Neural cell (in vitro differentiated cells): ENCODE results near the gene SFR1. TPM values are rescaled to one million over a fixed set of nuclear protein-coding genes. Genes with fewer than 3 reads are reported as not detected.

Experiments
- H2AFZ ChIP-seq: fragments of 200-600, 300-800 bp; sonication (generic), shearing (Covaris generic); 2 replicates; pipeline ENCODE4 v1.6.0; 2014; ENCODE audit warnings: low read depth, mild to moderate bottlenecking, antibody characterized with exemption, low read length, moderate library complexity
- H3F3A ChIP-seq: fragments of 200-600 bp; shearing (Covaris generic); 2 replicates; pipeline ENCODE4 v1.6.1; 2016; ENCODE audit warnings: mild to moderate bottlenecking, moderate library complexity, mixed read lengths, antibody characterized with exemption, low read length; ENCODE audit not compliant: insufficient read depth, poor library complexity, severe bottlenecking
- H3K27ac ChIP-seq: fragments of 200-600, 300-800 bp; sonication (generic), shearing (Covaris generic); 2 replicates; pipeline ENCODE4 v1.5.1; 2014; ENCODE audit warnings: mild to moderate bottlenecking, low read length, moderate library complexity
- H3K27me3 ChIP-seq: fragments of 300-800, 200-600 bp; sonication (generic), shearing (Covaris generic); 2 replicates; pipeline ENCODE4 v1.6.0; 2014; ENCODE audit warnings: mild to moderate bottlenecking, low read depth, low read length, moderate library complexity; ENCODE audit not compliant: insufficient read depth
- H3K36me3 ChIP-seq: fragments of 300-800, 200-600 bp; sonication (generic), shearing (Covaris generic); 2 replicates; pipeline ENCODE4 v1.5.1; 2014; ENCODE audit warnings: mild to moderate bottlenecking, antibody characterized with exemption, low read length, moderate library complexity; ENCODE audit not compliant: insufficient read depth
- H3K4me2 ChIP-seq: fragments of 300-800, 200-600 bp; sonication (generic), shearing (Covaris generic); 2 replicates; pipeline ENCODE4 v1.6.0; 2014; ENCODE audit warnings: mild to moderate bottlenecking, low read length
- H3K4me3 ChIP-seq: fragments of 300-800, 200-600 bp; sonication (generic), shearing (Covaris generic); 2 replicates; pipeline ENCODE4 v1.5.1; 2014; ENCODE audit warnings: mild to moderate bottlenecking, low read length, moderate library complexity
- H3K79me2 ChIP-seq: fragments of 200-600 bp; shearing (Covaris generic); replicated peaks from 2 replicates; pipeline ENCODE4 v1.6.0; 2014; ENCODE audit warnings: mild to moderate bottlenecking, low read length, moderate library complexity; ENCODE audit not compliant: insufficient read depth
- H3K9ac ChIP-seq: fragments of 300-800, 200-600 bp; sonication (generic), shearing (Covaris generic); 2 replicates; pipeline ENCODE4 v1.6.1; 2016; ENCODE audit warnings: mild to moderate bottlenecking, low read length, mixed read lengths
- H3K9me2 ChIP-seq: fragments of 200-600 bp; shearing (Covaris generic); 2 replicates; pipeline ENCODE4 v1.6.1; 2016; ENCODE audit warnings: mild to moderate bottlenecking, low read length, mixed read lengths; ENCODE audit not compliant: insufficient read depth
- H3K9me3 ChIP-seq: fragments of 200-600, 300-800 bp; sonication (generic), shearing (Covaris generic); 2 replicates; pipeline ENCODE4 v1.6.1; 2016; ENCODE audit warnings: mild to moderate bottlenecking, mixed run types, low read length, moderate library complexity, mixed read lengths
- H4K20me1 ChIP-seq: fragments of 200-600 bp; shearing (Covaris generic); 2 replicates; pipeline ENCODE4 v1.6.1; 2016; ENCODE audit warnings: mild to moderate bottlenecking, mixed run types; ENCODE audit not compliant: insufficient read depth
- CTCF ChIP-seq: fragments of 450-650 bp; IDR thresholded peaks from 2 replicates; pipeline ENCODE4 v1.5.1; 2014; ENCODE audit warnings: antibody characterized with exemption, mild to moderate bottlenecking, moderate library complexity; ENCODE audit not compliant: poor library complexity, severe bottlenecking
- EP300 ChIP-seq: fragments of 450-650 bp; conservative IDR thresholded peaks from 2 replicates; pipeline ENCODE4 v1.6.1; 2014; ENCODE audit warnings: antibody characterized with exemption, mild to moderate bottlenecking, moderate library complexity; ENCODE audit not compliant: poor library complexity, severe bottlenecking
- EZH2 ChIP-seq: fragments of 200-600, 300-800 bp; shearing (Covaris generic), sonication (generic); IDR thresholded peaks from 2 replicates; pipeline ENCODE4 v1.6.1; 2014; ENCODE audit warnings: antibody characterized with exemption, low read length, borderline replicate concordance, mild to moderate bottlenecking; ENCODE audit not compliant: insufficient read depth, poor library complexity, severe bottlenecking
- MXI1 ChIP-seq: fragments of 450-650 bp; conservative IDR thresholded peaks from 2 replicates; pipeline ENCODE4 v1.6.1; 2014; ENCODE audit warnings: antibody characterized with exemption, mild to moderate bottlenecking; ENCODE audit not compliant: poor library complexity, severe bottlenecking
- POLR2AphosphoS5 ChIP-seq: IDR thresholded peaks from 2 replicates; pipeline ENCODE4 v1.6.1; 2012
- RAD21 ChIP-seq: fragments of 450-650 bp; conservative IDR thresholded peaks from 2 replicates; pipeline ENCODE4 v1.6.1; 2014; ENCODE audit warnings: antibody characterized with exemption, mild to moderate bottlenecking, moderate library complexity
- REST ChIP-seq: IDR thresholded peaks from 2 replicates; pipeline ENCODE4 v1.6.1; 2012; ENCODE audit warnings: borderline replicate concordance
- SMC3 ChIP-seq: fragments of 450-650 bp; conservative IDR thresholded peaks from 2 replicates; pipeline ENCODE4 v1.6.1; 2014; ENCODE audit warnings: antibody characterized with exemption, mild to moderate bottlenecking, moderate library complexity; ENCODE audit not compliant: poor library complexity
- TAF1 ChIP-seq: IDR thresholded peaks from 2 replicates; pipeline ENCODE4 v1.6.1; 2012; ENCODE audit warnings: low read depth
- polyA plus RNA-seq: library from polyadenylated mRNA; depleted of rRNA; stranded (reverse); fragments of >200 nt; gene quantifications from 2 replicates; pipeline ENCODE4 v1.2.3, GENCODE V29; 2014

The SFR1 gene
- polyA plus RNA-seq, 1 donor from 2014 or later: 5.0 TPM

- no peak overlapping the region for H3K4me2 ChIP-seq
- H3K9ac ChIP-seq: no peak overlapping the region
- no peaks in the 10 kb centered on the region for H3F3A ChIP-seq
- TF ChIP-seq EZH2: no peak
- no peak for TF ChIP-seq MXI1
- no peak for TF ChIP-seq CTCF
- H3K27ac ChIP-seq: no peak overlapping the region
- H3K9me2 ChIP-seq: no peaks in the 10 kb centered on the region
- H3K36me3 ChIP-seq: no peaks in the 10 kb centered on the region
- H3K79me2 ChIP-seq: no peaks in the 10 kb centered on the region
- no peaks in the 10 kb centered on the region for H4K20me1 ChIP-seq
- no peak overlapping the region for H2AFZ ChIP-seq
- H3K27me3 ChIP-seq: no peaks in the 10 kb centered on the region
- no peak overlapping the region for H3K4me3 ChIP-seq
- peaks cover 4% of the 10 kb centered on the region for H3K9me3 ChIP-seq
Measured at GRCh38 chr10:104150139-104150538, 28.2 kb downstream of the SFR1 start.

GRCh38 chr10:104151737-104152136 lies 29.8 kb downstream of the SFR1 start:
- Histone ChIP-seq H3K4me2 (no peak overlapping the region), H2AFZ (no peak overlapping the region), H3K9me3 (peaks cover 4% of the 10 kb centered on the region), H3K9me2 (no peaks in the 10 kb centered on the region), H4K20me1 (no peaks in the 10 kb centered on the region), H3K27ac (no peak overlapping the region), H3K4me3 (no peak overlapping the region), H3K27me3 (no peaks in the 10 kb centered on the region), H3K36me3 (no peaks in the 10 kb centered on the region), H3K9ac (no peak overlapping the region), H3K79me2 (no peaks in the 10 kb centered on the region), H3F3A (no peaks in the 10 kb centered on the region)
- TF ChIP-seq TAF1 (no peak), EP300 (no peak), MXI1 (no peak), REST (no peak), RAD21 (no peak), POLR2AphosphoS5 (no peak), EZH2 (no peak), SMC3 (no peak), CTCF (no peak)
